Type B pancreatic cell (in vitro differentiated cells): ENCODE results near the gene S100B. TPM values are rescaled to one million over a fixed set of nuclear protein-coding genes. Genes with fewer than 3 reads are reported as not detected.
"Not testable (repeated sequence)": the region's sequence is repeated elsewhere in the genome, so short reads cannot be mapped to it uniquely, and the experiment has no call there.

ENCODE experiments used
- DNase-seq: peaks from one replicate; pipeline ENCODE4 v3.0.0; 2021; ENCODE audit warnings: mixed read lengths; ENCODE audit not compliant: unreplicated experiment; ENCODE audit errors: extremely low spot score
- H3K27ac Mint-ChIP-seq: 2 replicates; pipeline ENCODE4 v1.8.0; 2021; ENCODE audit warnings: mild to moderate bottlenecking, mixed read lengths
- H3K27me3 Mint-ChIP-seq: 2 replicates; pipeline ENCODE4 v1.8.0; 2021; ENCODE audit warnings: mixed read lengths
- H3K36me3 Mint-ChIP-seq: 2 replicates; pipeline ENCODE4 v1.8.0; 2021; ENCODE audit warnings: mixed read lengths
- H3K4me1 Mint-ChIP-seq: one replicate; pipeline ENCODE4 v1.8.0; 2021; ENCODE audit warnings: mixed read lengths; ENCODE audit not compliant: unreplicated experiment
- H3K4me3 Mint-ChIP-seq: 2 replicates; pipeline ENCODE4 v1.8.0; 2021; ENCODE audit warnings: mild to moderate bottlenecking, mixed read lengths
- H3K9me3 Mint-ChIP-seq: 2 replicates; pipeline ENCODE4 v1.8.0; 2021; ENCODE audit warnings: mixed read lengths
- CTCF ChIP-seq: fragments of 200-600 bp; sonication (generic); conservative IDR thresholded peaks from 2 replicates; pipeline ENCODE4 v1.5.0; 2021; ENCODE audit warnings: antibody characterized with exemption, mild to moderate bottlenecking
- total RNA-seq: library from RNA; stranded (reverse); gene quantifications from 2 replicates; pipeline ENCODE4 v1.2.1, GENCODE V29; 2021; ENCODE audit warnings: low replicate concordance

S100B gene
- total RNA-seq, 1 donor from 2014 or later: 5.5 TPM

- Mint-ChIP-seq H3K9me3 (no peaks in the 10 kb centered on the region), H3K4me3 (peak overlapping the region; percentile 95), H3K27ac (peak overlapping the region; percentile 95), H3K4me1 (peaks cover 25% of the 10 kb centered on the region), H3K27me3 (peaks cover 4% of the 10 kb centered on the region), H3K36me3 (peaks cover 4% of the 10 kb centered on the region)
- no peak for DNase-seq
- TF ChIP-seq CTCF: no peak
Measured at GRCh38 chr21:46634427-46634826, 29.5 kb upstream of the S100B start.

GRCh38 chr21:46633566-46633965 is 28.7 kb upstream of the S100B start:
- Mint-ChIP-seq H3K4me1 (peaks cover 25% of the 10 kb centered on the region), H3K9me3 (no peaks in the 10 kb centered on the region), H3K4me3 (peak overlapping the region; percentile 51), H3K27ac (no peak overlapping the region), H3K36me3 (peaks cover 4% of the 10 kb centered on the region), H3K27me3 (peaks cover 4% of the 10 kb centered on the region)
- DNase-seq: no peak
- TF ChIP-seq CTCF: no peak

GRCh38 chr21:46630915-46631314 is 26.0 kb upstream of the S100B start:
- not testable (repeated sequence) for DNase-seq, H3K36me3 Mint-ChIP-seq, H3K27ac Mint-ChIP-seq, H3K9me3 Mint-ChIP-seq, H3K27me3 Mint-ChIP-seq, H3K4me3 Mint-ChIP-seq, H3K4me1 Mint-ChIP-seq

GRCh38 chr21:46628868-46629267 is 24.0 kb upstream of the S100B start:
- Mint-ChIP-seq H3K27ac (no peak overlapping the region), H3K4me1 (no peaks in the 10 kb centered on the region), H3K36me3 (no peaks in the 10 kb centered on the region), H3K27me3 (peaks cover 4% of the 10 kb centered on the region), H3K9me3 (no peaks in the 10 kb centered on the region), H3K4me3 (no peak overlapping the region)
- no peak for TF ChIP-seq CTCF
- DNase-seq: no peak

GRCh38 chr21:46627726-46628125 is 22.8 kb upstream of the S100B start:
- H3K9me3 Mint-ChIP-seq: no peaks in the 10 kb centered on the region
- H3K27me3 Mint-ChIP-seq: peaks cover 4% of the 10 kb centered on the region
- no peaks in the 10 kb centered on the region for H3K36me3 Mint-ChIP-seq
- no peak for DNase-seq
- no peak overlapping the region for H3K27ac Mint-ChIP-seq
- H3K4me3 Mint-ChIP-seq: no peak overlapping the region
- no peak for TF ChIP-seq CTCF
- H3K4me1 Mint-ChIP-seq: no peaks in the 10 kb centered on the region

GRCh38 chr21:46626975-46627501 is 22.2 kb upstream of the S100B start:
- Mint-ChIP-seq H3K4me3 (no peak overlapping the region), H3K4me1 (peaks cover 7% of the 10 kb centered on the region), H3K27ac (no peak overlapping the region), H3K9me3 (no peaks in the 10 kb centered on the region), H3K36me3 (no peaks in the 10 kb centered on the region), H3K27me3 (peaks cover 4% of the 10 kb centered on the region)
- TF ChIP-seq CTCF: no peak
- DNase-seq: no peak
